ENCODE data around the gene ADAMTS13. TPM values are rescaled to one million over a fixed set of nuclear protein-coding genes. Genes with fewer than 3 reads are reported as not detected.

Gene ADAMTS13
- total RNA-seq, 1 donor from 2014 or later, result 2.4 TPM

- no peaks in the 10 kb centered on the region for H3K36me3 ChIP-seq
- H3K9me3 Mint-ChIP-seq, result no peaks in the 10 kb centered on the region
- H2AFZ ChIP-seq (replicated peaks), result no peak overlapping the region
- H3F3A ChIP-seq (ENCODE audit: low read depth), result no peaks in the 10 kb centered on the region
- no peaks in the 10 kb centered on the region for H3K9me3 ChIP-seq (ENCODE audit: low read depth)
- H3K79me2 ChIP-seq (ENCODE audit: low read depth), result no peaks in the 10 kb centered on the region
- H3K9ac ChIP-seq, result no peak overlapping the region
- peaks cover 1% of the 10 kb centered on the region for H3K27me3 ChIP-seq
- no peak overlapping the region for H3K4me3 Mint-ChIP-seq
- TF ChIP-seq EZH2 (IDR thresholded peaks at IDR 0.05) (no peak), EZH2phosphoT487 (IDR thresholded peaks at IDR 0.05) (no peak)
- TF ChIP-seq, protein P1, sequence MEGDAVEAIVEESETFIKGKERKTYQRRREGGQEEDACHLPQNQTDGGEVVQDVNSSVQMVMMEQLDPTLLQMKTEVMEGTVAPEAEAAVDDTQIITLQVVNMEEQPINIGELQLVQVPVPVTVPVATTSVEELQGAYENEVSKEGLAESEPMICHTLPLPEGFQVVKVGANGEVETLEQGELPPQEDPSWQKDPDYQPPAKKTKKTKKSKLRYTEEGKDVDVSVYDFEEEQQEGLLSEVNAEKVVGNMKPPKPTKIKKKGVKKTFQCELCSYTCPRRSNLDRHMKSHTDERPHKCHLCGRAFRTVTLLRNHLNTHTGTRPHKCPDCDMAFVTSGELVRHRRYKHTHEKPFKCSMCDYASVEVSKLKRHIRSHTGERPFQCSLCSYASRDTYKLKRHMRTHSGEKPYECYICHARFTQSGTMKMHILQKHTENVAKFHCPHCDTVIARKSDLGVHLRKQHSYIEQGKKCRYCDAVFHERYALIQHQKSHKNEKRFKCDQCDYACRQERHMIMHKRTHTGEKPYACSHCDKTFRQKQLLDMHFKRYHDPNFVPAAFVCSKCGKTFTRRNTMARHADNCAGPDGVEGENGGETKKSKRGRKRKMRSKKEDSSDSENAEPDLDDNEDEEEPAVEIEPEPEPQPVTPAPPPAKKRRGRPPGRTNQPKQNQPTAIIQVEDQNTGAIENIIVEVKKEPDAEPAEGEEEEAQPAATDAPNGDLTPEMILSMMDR (IDR thresholded peaks at IDR 0.05), result no peak
- no peak for DNase-seq (ENCODE audit: low spot score)
- H4K20me1 ChIP-seq (ENCODE audit: low read depth), result no peaks in the 10 kb centered on the region
- no peaks in the 10 kb centered on the region for H3K4me1 ChIP-seq
- peaks cover 6% of the 10 kb centered on the region for H3K4me1 Mint-ChIP-seq
- H3K4me2 ChIP-seq, result no peak overlapping the region
- no peak overlapping the region for H3K4me3 ChIP-seq
- no peak overlapping the region for H3K27ac ChIP-seq
- H3K27me3 Mint-ChIP-seq (ENCODE audit: insufficient read depth, low read depth), result peaks cover 2% of the 10 kb centered on the region
- H3K36me3 Mint-ChIP-seq, result no peaks in the 10 kb centered on the region
- no peak overlapping the region for H3K27ac Mint-ChIP-seq
Observed at GRCh38 chr9:133382507-133383141, 39.5 kb upstream of the ADAMTS13 start.

- Histone ChIP-seq H3K27ac (no peak overlapping the region), H3K4me1 (no peaks in the 10 kb centered on the region), H3K27me3 (no peaks in the 10 kb centered on the region), H3K79me2 (ENCODE audit: low read depth) (no peaks in the 10 kb centered on the region), H2AFZ (replicated peaks) (no peak overlapping the region), H3K4me2 (no peak overlapping the region), H3K9ac (no peak overlapping the region), H3K4me3 (no peak overlapping the region), H3F3A (ENCODE audit: low read depth) (no peaks in the 10 kb centered on the region), H3K9me3 (ENCODE audit: low read depth) (no peaks in the 10 kb centered on the region), H4K20me1 (ENCODE audit: low read depth) (no peaks in the 10 kb centered on the region), H3K36me3 (no peaks in the 10 kb centered on the region)
- Mint-ChIP-seq H3K4me1 (peaks cover 2% of the 10 kb centered on the region), H3K27ac (no peak overlapping the region), H3K27me3 (ENCODE audit: insufficient read depth, low read depth) (peaks cover 2% of the 10 kb centered on the region), H3K4me3 (no peak overlapping the region), H3K36me3 (no peaks in the 10 kb centered on the region), H3K9me3 (no peaks in the 10 kb centered on the region)
- no peak for DNase-seq (ENCODE audit: low spot score)
- no peak for TF ChIP-seq EZH2phosphoT487 (IDR thresholded peaks at IDR 0.05)
Observed at GRCh38 chr9:133383438-133383837, 38.7 kb upstream of the ADAMTS13 start.

DNA sequence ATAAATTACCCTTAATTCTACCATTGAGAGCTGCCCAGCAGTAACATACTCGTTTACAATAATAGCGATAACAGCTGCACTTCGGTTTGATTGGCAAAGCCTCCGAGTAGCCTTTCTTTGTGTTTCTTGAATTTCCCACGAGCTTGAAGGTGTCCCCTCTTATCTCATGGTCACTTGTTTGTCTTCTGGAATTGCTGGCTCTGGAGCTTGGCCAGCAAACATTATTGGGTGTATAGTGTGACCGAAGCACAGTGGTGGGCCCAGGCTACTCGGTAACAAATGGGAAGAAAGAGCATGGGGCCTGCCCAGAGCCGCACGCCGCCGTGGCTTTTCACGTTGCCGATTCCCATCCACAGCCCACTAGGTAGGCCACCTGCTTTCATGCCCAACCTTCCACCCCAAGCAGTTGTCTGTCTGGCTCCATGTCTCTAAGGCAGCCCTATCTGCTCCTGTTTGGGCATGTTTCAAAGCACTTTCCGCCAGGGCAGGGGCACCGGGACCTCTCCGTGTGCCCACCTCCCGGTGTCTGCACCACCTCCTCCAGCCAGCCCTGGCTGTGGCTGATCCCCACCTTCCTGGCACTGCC lies 37.3 kb upstream of the ADAMTS13 start:
- no peaks in the 10 kb centered on the region for H3K4me1 ChIP-seq
- Mint-ChIP-seq H3K4me1 (no peaks in the 10 kb centered on the region), H3K36me3 (peaks cover 2% of the 10 kb centered on the region), H3K27me3 (ENCODE audit: insufficient read depth, low read depth) (peaks cover 1% of the 10 kb centered on the region), H3K9me3 (no peaks in the 10 kb centered on the region), H3K27ac (no peak overlapping the region), H3K4me3 (no peak overlapping the region)
- no peak for TF ChIP-seq EZH2 (IDR thresholded peaks at IDR 0.05)
- TF ChIP-seq, protein P1 (IDR thresholded peaks at IDR 0.05), result no peak
- no peak for TF ChIP-seq EZH2phosphoT487 (IDR thresholded peaks at IDR 0.05)
- H3F3A ChIP-seq (ENCODE audit: low read depth), result no peaks in the 10 kb centered on the region
- H4K20me1 ChIP-seq (ENCODE audit: low read depth), result no peaks in the 10 kb centered on the region
- no peaks in the 10 kb centered on the region for H3K79me2 ChIP-seq (ENCODE audit: low read depth)
- no peaks in the 10 kb centered on the region for H3K9me3 ChIP-seq (ENCODE audit: low read depth)
- H3K9ac ChIP-seq, result no peak overlapping the region
- no peaks in the 10 kb centered on the region for H3K36me3 ChIP-seq
- H3K4me3 ChIP-seq, result no peak overlapping the region
- no peak overlapping the region for H3K4me2 ChIP-seq
- no peak overlapping the region for H3K27ac ChIP-seq
- H2AFZ ChIP-seq (replicated peaks), result no peak overlapping the region
- DNase-seq (ENCODE audit: low spot score), result no peak
- no peaks in the 10 kb centered on the region for H3K27me3 ChIP-seq

- Histone ChIP-seq H2AFZ (replicated peaks) (no peak overlapping the region), H3K79me2 (ENCODE audit: low read depth) (no peaks in the 10 kb centered on the region), H3K27ac (no peak overlapping the region), H3K9ac (no peak overlapping the region), H3K36me3 (no peaks in the 10 kb centered on the region), H4K20me1 (ENCODE audit: low read depth) (no peaks in the 10 kb centered on the region), H3K4me3 (no peak overlapping the region), H3K9me3 (ENCODE audit: low read depth) (no peaks in the 10 kb centered on the region), H3K27me3 (no peaks in the 10 kb centered on the region), H3K4me1 (no peaks in the 10 kb centered on the region), H3K4me2 (no peak overlapping the region), H3F3A (ENCODE audit: low read depth) (no peaks in the 10 kb centered on the region)
- H3K4me3 Mint-ChIP-seq, result no peak overlapping the region
- H3K9me3 Mint-ChIP-seq, result peaks cover 4% of the 10 kb centered on the region
- TF ChIP-seq EZH2phosphoT487 (IDR thresholded peaks at IDR 0.05) (no peak), EZH2 (IDR thresholded peaks at IDR 0.05) (no peak)
- TF ChIP-seq, protein P1 (IDR thresholded peaks at IDR 0.05), result no peak
- peaks cover 2% of the 10 kb centered on the region for H3K27me3 Mint-ChIP-seq (ENCODE audit: insufficient read depth, low read depth)
- peaks cover 2% of the 10 kb centered on the region for H3K4me1 Mint-ChIP-seq
- H3K36me3 Mint-ChIP-seq, result peaks cover 2% of the 10 kb centered on the region
- DNase-seq (ENCODE audit: low spot score), result no peak
- H3K27ac Mint-ChIP-seq, result no peak overlapping the region
Observed at GRCh38 chr9:133385452-133385851, 36.7 kb upstream of the ADAMTS13 start.
